Measurements from ENCODE around the gene ITPRIPL2. TPM values are rescaled to one million over a fixed set of nuclear protein-coding genes. Genes with fewer than 3 reads are reported as not detected.

Gene ITPRIPL2
- total and polyA plus RNA-seq, 2 of the 4 experiments (the other 2 are of a cell fraction) = 9.2 to 11.1 TPM

DNA sequence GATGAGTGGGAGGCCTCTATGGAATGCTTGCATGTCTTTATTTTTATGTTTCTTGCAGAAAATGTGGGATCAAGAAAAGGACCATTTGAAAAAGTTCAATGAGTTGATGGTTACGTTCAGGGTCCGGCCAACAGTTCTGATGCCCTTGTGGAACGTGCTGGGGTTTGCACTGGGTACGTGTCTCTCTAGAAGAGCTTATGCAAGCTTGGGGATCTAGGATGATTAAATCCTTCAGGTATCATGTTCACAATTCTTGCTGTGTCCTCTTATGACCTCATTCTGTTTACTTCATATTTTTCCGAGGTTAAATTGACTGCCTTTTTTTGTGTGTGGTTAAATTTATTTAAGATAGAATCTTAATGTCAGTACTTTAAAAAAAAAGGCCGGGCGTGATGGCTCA lies 39.9 kb upstream of the ITPRIPL2 start:
- ATAC-seq (ENCODE audit: low read depth) (no peak), DNase-seq (no peak)
- no peak overlapping the region for H2BK5ac ChIP-seq (ENCODE audit: low read depth, low read length, poor library complexity, severe bottlenecking)
- H3K18ac ChIP-seq (ENCODE audit: low read depth, low read length) = no peak overlapping the region
- no peak overlapping the region for H3K23ac ChIP-seq (ENCODE audit: low read depth, low read length)
- TF ChIP-seq RCOR1 (IDR thresholded peaks at IDR 0.05; ENCODE audit: insufficient replicate concordance, low read length) (no peak), MAFK (IDR thresholded peaks at IDR 0.05; ENCODE audit: low read depth, low read length) (no peak), NFE2L2 (IDR thresholded peaks at IDR 0.05; ENCODE audit: low read depth, low read length) (no peak), CHD1 (IDR thresholded peaks at IDR 0.05; ENCODE audit: low read depth, low read length) (no peak), FOS (IDR thresholded peaks at IDR 0.05; ENCODE audit: low read depth, low read length) (no peak), BHLHE40 (IDR thresholded peaks at IDR 0.05; ENCODE audit: low read depth, low read length) (no peak), SMC3 (IDR thresholded peaks at IDR 0.05; ENCODE audit: low read depth, low read length) (no peak), CEBPB (IDR thresholded peaks at IDR 0.05; ENCODE audit: low read depth, low read length) (no peak), MAZ (IDR thresholded peaks at IDR 0.05; ENCODE audit: borderline replicate concordance, low read depth, low read length) (no peak), RAD21 (IDR thresholded peaks at IDR 0.05; ENCODE audit: low read length) (no peak), MXI1 (IDR thresholded peaks at IDR 0.05; ENCODE audit: borderline replicate concordance, low read depth, low read length) (no peak), POLR2A (IDR thresholded peaks at IDR 0.05; ENCODE audit: low read depth, low read length) (no peak), RFX5 (IDR thresholded peaks at IDR 0.05; ENCODE audit: low read depth, low read length) (no peak)
- TF ChIP-seq, protein P1, sequence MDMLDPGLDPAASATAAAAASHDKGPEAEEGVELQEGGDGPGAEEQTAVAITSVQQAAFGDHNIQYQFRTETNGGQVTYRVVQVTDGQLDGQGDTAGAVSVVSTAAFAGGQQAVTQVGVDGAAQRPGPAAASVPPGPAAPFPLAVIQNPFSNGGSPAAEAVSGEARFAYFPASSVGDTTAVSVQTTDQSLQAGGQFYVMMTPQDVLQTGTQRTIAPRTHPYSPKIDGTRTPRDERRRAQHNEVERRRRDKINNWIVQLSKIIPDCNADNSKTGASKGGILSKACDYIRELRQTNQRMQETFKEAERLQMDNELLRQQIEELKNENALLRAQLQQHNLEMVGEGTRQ (IDR thresholded peaks at IDR 0.05; ENCODE audit: low read depth, low read length) = no peak
- TF ChIP-seq, protein P2, sequence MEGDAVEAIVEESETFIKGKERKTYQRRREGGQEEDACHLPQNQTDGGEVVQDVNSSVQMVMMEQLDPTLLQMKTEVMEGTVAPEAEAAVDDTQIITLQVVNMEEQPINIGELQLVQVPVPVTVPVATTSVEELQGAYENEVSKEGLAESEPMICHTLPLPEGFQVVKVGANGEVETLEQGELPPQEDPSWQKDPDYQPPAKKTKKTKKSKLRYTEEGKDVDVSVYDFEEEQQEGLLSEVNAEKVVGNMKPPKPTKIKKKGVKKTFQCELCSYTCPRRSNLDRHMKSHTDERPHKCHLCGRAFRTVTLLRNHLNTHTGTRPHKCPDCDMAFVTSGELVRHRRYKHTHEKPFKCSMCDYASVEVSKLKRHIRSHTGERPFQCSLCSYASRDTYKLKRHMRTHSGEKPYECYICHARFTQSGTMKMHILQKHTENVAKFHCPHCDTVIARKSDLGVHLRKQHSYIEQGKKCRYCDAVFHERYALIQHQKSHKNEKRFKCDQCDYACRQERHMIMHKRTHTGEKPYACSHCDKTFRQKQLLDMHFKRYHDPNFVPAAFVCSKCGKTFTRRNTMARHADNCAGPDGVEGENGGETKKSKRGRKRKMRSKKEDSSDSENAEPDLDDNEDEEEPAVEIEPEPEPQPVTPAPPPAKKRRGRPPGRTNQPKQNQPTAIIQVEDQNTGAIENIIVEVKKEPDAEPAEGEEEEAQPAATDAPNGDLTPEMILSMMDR (conservative IDR thresholded peaks at IDR 0.05; ENCODE audit: low read depth, low read length) = no peak
- TF ChIP-seq, protein P3, sequence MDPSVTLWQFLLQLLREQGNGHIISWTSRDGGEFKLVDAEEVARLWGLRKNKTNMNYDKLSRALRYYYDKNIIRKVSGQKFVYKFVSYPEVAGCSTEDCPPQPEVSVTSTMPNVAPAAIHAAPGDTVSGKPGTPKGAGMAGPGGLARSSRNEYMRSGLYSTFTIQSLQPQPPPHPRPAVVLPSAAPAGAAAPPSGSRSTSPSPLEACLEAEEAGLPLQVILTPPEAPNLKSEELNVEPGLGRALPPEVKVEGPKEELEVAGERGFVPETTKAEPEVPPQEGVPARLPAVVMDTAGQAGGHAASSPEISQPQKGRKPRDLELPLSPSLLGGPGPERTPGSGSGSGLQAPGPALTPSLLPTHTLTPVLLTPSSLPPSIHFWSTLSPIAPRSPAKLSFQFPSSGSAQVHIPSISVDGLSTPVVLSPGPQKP (IDR thresholded peaks at IDR 0.05; ENCODE audit: borderline replicate concordance, low read depth, low read length) = no peak
- no peak overlapping the region for H3K9ac ChIP-seq (ENCODE audit: low read depth, low read length)
- H3K27ac ChIP-seq (ENCODE audit: insufficient read depth, low read length) = no peak overlapping the region
- H3K36me3 ChIP-seq (ENCODE audit: control insufficient read depth, insufficient read depth, low read length) = peaks cover 12% of the 10 kb centered on the region
- H2BK20ac ChIP-seq (ENCODE audit: low read depth, low read length) = no peak overlapping the region
- H3K4me1 ChIP-seq (ENCODE audit: control insufficient read depth, insufficient read depth, low read length) = peaks cover 2% of the 10 kb centered on the region; the same call in 1 of the 2 replicates
- H2BK120ac ChIP-seq (ENCODE audit: low read depth, low read length) = no peak overlapping the region
- POLR2A ChIA-PET (ENCODE audit: unreplicated experiment) = no interaction called here
- H3K79me1 ChIP-seq (ENCODE audit: low read depth in 1 of 2, low read length in 2 of 2) = peaks cover 0 to 1% of the 10 kb centered on the region in 2 experiments; a peak in 1 of 4 replicates
- H3K9me1 ChIP-seq (ENCODE audit: insufficient read depth, low read length) = no peaks in the 10 kb centered on the region
- H4K5ac ChIP-seq (ENCODE audit: low read depth, low read length) = no peak overlapping the region
- dilution Hi-C loops (cut with HindIII; ENCODE audit: low sequenced_read_pairs, unreplicated experiment) (no loop called here), intact Hi-C loops (cut with micrococcal nuclease) (no loop called here), in situ Hi-C loops (cut with MboI; ENCODE audit: low sequenced_read_pairs) (loop anchor here (5.0 kb wide), 1 partner anchor 92 kb away; the partner anchor contains the start of gene TMC7)
- H3K4me3 ChIP-seq (ENCODE audit: insufficient read depth, low read depth, low read length) = no peak overlapping the region
- H4K8ac ChIP-seq (ENCODE audit: low read depth in 2 of 2, low read length in 2 of 2) = no peak overlapping the region
- no peak overlapping the region for H2AK5ac ChIP-seq (ENCODE audit: low read depth, low read length)
- no peak overlapping the region for H2BK15ac ChIP-seq (ENCODE audit: low read depth, low read length)
- no TSS peak for BruUV-seq (replicated peaks)
- H2AFZ ChIP-seq (replicated peaks; ENCODE audit: low read length, poor library complexity) = no peak overlapping the region
- no peaks in the 10 kb centered on the region for H3K27me3 ChIP-seq (ENCODE audit: control insufficient read depth, insufficient read depth, low read length)
- H2AK9ac ChIP-seq (replicated peaks; ENCODE audit: low read depth, low read length, poor library complexity) = no peak overlapping the region
- CTCF ChIA-PET = interaction anchor here (0.7 to 1.3 kb wide), 4 partner anchors 8 to 90 kb away, joined by 4 to 8 read pairs (median 6); partner anchors contain the start of gene TMC7
- H4K91ac ChIP-seq (ENCODE audit: insufficient read depth, low read depth, low read length) = no peak overlapping the region
- no peak overlapping the region for H3K4ac ChIP-seq (ENCODE audit: low read depth, low read length)
- H3K9me3 ChIP-seq (ENCODE audit: control insufficient read depth, insufficient read depth, low read length) = no peaks in the 10 kb centered on the region
- no peak overlapping the region for H3K4me2 ChIP-seq (ENCODE audit: low read depth, low read length)
- H3K14ac ChIP-seq (replicated peaks; ENCODE audit: low read depth, low read length) = no peak overlapping the region
- no peak overlapping the region for H3K56ac ChIP-seq (ENCODE audit: extremely low read depth, insufficient read depth, low read length)
- 100% methylated on average over 1 of the region's 7 CpGs; no CpG with 5 or more reads in 1 of the 2 experiments for WGBS, 2 experiments (ENCODE audit: extremely low coverage in 2 of 2, insufficient read length in 1 of 2)
- H4K20me1 ChIP-seq (ENCODE audit: insufficient read depth, low read length) = no peaks in the 10 kb centered on the region
